Measurements from ENCODE around the gene SH3BGRL.

DNA sequence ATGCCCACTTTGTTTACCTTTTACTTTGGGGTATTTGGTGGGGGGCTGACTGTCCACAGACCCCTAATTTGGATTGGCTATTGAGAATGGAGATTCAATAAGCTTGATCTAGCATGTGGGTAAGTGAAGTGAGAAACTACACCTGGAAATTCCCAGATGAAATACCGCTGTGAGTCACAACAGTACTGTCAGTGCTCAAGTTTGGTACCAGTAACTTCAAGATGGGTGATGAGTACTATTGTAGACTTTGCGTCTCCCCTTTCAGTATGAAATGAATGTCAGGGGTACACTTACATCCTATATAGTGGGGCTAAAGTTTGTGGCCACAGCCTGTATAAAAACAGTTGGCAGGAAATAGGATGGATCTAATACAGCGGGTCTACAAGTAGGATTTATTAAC is 33.5 kb upstream of the SH3BGRL start:
- TF ChIP-seq, protein P1, sequence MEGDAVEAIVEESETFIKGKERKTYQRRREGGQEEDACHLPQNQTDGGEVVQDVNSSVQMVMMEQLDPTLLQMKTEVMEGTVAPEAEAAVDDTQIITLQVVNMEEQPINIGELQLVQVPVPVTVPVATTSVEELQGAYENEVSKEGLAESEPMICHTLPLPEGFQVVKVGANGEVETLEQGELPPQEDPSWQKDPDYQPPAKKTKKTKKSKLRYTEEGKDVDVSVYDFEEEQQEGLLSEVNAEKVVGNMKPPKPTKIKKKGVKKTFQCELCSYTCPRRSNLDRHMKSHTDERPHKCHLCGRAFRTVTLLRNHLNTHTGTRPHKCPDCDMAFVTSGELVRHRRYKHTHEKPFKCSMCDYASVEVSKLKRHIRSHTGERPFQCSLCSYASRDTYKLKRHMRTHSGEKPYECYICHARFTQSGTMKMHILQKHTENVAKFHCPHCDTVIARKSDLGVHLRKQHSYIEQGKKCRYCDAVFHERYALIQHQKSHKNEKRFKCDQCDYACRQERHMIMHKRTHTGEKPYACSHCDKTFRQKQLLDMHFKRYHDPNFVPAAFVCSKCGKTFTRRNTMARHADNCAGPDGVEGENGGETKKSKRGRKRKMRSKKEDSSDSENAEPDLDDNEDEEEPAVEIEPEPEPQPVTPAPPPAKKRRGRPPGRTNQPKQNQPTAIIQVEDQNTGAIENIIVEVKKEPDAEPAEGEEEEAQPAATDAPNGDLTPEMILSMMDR (IDR thresholded peaks at IDR 0.05), result no peak
- no peak for TF ChIP-seq POLR2A (IDR thresholded peaks at IDR 0.05)

Data from adrenal gland (tissue), 5 donors.